Stimulated activated CD4-positive, alpha-beta T cell treated with anti-CD3 and anti-CD28 coated beads, Interleukin-1b, Interleukin-23, amount 100 ng/mL, for 1 hour (primary cell): Measurements from ENCODE around the gene TXLNB.
A peak's percentile ranks its signal among the peaks of the same experiment; 100 is the strongest.

Experiments
- DNase-seq, 2 donors: peaks; one replicate each; pipeline ENCODE4 v3.0.0-alpha.2; 2020; ENCODE audit warnings: low read depth in 2 of 2

The TXLNB gene

DNA sequence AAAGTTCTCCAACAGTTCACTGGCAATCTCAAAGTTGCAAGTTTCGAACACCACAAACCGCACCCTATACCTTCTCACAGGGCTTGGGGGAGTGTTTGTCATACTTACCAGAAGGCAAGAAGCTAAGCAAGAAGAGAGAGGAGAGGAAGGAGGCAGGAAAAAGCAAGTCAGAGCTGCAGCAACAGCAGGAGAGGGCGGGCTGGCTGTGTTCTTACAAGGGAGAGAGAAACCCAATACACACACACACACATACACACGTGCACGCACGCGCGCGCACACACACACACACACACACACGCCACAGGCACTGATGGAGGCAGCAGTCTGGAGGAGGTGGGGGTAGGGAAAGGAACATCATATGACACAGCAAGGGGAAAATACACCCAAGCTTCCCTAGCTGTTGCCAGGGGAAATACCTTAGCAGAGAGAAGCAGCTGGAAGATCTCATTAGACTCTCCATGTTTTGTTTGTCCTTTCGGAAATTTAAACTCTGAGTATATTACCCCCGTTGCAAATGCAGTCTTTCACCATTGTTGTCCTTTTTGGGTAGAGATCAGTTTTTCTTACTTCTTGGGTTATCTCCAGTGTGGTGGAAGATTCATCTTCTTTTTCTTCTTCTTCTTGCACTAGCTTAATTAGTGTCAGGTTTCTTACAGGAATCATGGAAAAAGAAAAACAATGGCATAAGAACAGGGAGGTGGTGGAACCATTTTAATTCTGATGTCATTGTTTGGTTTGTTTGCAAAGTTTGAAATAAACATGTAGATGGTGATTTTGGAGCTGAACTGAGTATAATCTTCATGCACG, at the start of gene TXLNB:
TXLNB (minus strand) TSS at position 186 of the 807 bp plus-strand sequence. CDS start 3,099 bp downstream, outside the sequence.
- peak; percentile 53 to 67 for DNase-seq

DNA sequence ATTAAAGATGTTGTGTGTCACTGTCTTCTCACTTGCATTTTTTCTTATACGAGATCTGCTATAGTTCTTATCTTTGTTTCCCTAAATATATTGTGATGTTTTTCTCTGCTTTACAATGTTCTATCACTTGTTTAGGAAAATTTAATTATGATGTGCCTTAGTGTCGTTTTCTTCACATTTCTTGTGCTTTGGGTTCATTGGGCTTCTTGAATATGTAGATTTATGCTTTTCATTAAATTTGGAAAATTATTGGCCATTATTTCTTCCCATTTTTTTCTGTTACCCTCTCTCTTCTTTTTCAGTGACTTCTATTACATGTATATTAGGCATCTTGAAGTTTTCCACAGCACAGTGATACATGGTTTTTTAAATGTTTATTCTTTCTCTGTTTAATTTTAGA, 49.3 kb upstream of the TXLNB start:
- DNase-seq = no peak

DNA sequence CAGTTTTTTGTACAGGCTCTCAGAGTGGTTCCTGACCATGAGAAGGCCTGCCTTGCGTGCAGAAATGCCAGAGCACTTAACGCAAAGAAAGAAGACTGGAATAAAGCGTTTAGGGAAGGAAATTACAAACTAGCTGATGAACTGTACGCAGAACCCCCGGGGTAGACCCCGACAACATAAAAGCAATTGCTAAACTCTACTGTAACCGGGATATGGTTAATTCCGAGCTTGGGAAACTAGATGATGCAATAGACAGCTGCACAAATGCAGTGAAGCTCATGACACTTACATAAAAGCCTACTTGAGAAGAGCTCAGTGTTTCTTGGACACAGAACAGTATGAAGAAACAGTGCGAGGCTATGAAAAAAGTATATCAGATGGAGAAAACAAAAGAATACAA, 47.0 kb upstream of the TXLNB start:
- no peak for DNase-seq

GRCh38 chr6:139337830-139338229, 46.0 kb upstream of the TXLNB start:
- DNase-seq = no peak

DNA sequence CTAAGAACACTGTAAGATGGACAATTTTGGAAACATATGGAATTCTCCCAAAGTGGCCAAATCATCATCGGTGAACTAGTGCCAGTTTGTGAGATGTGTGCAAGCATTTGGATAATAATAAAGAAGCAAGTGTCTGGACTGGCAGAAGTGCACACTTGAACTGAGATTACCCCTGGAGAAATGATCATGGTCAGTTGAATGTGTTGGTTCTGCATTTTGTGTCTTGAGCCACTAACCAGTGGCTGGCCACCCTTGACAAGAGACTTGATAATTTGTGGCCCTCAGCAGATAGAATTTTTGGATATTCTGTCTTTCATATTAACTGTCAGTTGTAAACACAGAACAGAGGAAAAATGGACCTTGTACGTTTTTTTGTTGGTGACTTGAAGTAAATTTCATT, 45.2 kb upstream of the TXLNB start:
- no peak for DNase-seq

- DNase-seq = no peak
Observed at GRCh38 chr6:139336488-139336887, 44.7 kb upstream of the TXLNB start.

DNA sequence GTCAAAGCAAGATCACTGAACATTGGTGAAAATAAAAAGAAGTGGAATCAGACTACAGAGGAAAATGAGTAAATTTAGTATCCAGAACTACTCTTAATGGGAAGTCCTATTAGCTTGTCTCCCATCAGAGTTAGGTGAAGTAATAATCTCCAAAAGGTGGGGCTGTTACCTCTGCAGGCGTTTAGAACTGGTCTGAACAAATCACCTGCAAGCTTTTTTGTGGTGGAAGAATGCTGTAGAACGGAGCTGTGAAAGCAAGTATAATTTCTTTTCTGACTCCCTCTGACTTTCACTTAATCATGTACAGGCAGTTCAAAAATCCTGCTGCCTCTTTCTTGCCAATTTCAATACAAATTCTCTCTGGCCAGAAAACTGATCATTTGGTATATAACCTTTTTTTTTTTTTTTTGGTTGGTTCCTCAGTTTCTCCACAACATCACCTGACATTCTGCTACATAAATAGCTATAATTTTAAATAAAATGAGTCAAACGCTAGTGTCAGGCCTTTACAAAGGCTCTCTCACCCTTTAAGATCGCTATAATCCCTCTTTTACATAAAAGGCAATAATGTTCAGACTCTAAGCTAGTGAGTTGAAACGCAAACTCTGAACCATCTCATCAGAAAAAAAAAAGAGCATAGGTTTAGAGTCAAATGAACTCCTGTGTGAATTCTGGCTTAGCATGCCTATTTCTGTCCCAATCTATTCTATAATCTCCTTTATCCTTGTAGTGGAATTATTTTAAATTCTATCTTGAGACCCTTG, 43.8 kb upstream of the TXLNB start:
- DNase-seq = no peak

GRCh38 chr6:139334806-139335446, 43.1 kb upstream of the TXLNB start:
- no peak for DNase-seq

DNA sequence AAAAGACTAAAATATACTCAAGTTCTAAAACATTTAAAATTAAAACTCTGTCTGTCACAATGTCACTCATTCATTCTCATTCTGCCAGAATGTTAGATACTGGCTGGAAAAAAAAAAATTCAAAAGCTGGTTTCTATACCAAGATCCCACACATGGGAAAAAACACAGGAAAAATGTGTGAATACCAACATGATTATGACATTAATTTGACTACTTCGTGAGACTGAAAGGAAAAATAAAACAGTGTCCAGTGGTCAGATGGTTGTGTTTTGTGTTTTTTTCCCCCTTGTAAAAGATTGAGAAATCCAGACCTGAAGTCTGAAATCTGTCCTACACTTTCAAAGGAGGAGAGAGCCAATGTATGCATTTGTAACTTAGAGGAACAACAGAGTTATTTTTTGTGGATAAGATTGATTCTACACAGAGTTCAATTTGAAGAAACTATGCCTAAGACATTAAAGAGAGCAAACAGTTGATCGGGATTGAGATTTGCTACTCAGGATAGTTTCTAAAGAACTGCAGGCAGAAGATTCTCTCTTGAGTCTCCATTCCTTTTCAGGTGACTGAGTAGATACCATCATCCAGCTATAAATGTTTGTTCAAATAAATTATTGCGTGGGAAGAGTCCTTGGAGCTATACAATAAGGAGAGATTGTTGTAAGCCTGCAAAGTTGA, 39.2 kb upstream of the TXLNB start:
- DNase-seq = no peak

DNA sequence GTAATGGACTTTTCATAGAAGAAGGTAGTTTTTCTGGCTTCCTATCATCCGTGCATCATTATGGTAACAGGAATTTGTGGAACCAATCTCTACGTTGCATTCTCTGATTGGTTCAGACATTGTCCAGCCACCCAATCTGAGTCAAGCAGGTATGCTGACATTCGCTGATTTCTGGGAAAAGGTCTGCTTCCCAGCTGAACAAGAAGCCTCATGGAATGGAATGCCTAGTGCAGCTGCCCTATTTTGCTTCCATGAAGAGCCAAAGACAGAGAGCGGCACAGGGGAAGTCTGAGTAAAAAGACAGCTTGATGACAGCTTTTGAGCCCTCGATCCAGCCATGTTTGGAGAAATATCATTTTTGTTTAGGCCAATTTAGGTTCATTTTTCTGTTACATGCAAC, 38.5 kb upstream of the TXLNB start:
- no peak for DNase-seq

- DNase-seq = no peak
Observed at GRCh38 chr6:139329224-139329623, 37.4 kb upstream of the TXLNB start.

DNA sequence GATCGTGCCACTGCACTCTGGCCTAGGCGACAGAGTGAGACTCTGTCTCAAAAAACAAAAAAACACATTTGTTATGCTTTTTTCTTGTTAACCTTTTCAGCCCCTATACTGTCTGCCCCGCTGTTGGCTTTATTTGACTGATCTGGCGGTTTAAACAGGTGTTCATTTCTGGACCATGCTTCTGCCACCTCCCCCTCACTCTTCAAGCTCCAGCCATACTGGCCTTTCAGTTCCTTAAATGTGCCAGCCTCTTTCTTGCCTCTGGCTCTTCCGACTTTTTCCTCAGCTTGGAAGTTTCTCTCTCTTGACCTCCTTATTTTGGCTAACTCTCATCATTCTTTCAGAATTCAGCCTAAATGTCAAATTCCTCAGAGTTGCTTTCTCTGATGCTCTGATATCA, 35.2 kb upstream of the TXLNB start:
- DNase-seq = no peak

GRCh38 chr6:139325686-139326085, 33.9 kb upstream of the TXLNB start:
- no peak for DNase-seq

DNA sequence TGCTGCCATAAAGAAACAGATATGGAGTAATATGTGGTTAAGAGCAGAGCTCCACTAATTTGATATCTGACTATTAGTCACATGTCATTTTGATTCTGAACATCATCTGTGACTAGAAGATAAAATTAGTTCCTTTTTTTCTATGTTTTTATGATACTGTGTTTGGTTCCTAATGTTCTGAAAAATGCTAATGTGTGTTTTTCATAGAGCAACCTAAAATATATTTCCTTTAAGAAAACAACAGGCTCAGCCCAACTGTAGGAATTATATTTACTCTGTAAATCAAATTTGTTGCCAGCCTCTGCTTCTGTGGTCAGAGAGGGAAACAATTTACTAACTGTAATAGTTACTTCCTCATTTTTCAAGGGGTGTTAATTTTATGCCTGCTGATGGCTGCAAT, 33.3 kb upstream of the TXLNB start:
- DNase-seq = no peak

DNA sequence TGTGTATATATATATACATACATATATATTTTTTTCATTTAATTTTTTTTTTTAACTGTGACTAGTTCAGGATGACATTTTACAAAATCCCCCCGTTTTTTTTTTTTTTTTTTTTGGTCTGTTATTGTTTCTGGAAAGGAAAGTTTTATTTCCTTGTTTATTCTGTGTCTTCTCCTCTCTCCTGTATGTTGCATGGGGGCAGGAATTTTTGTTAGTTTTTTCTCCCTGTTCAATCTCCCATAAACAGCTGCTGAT, 32.4 kb upstream of the TXLNB start:
- DNase-seq = no peak

DNA sequence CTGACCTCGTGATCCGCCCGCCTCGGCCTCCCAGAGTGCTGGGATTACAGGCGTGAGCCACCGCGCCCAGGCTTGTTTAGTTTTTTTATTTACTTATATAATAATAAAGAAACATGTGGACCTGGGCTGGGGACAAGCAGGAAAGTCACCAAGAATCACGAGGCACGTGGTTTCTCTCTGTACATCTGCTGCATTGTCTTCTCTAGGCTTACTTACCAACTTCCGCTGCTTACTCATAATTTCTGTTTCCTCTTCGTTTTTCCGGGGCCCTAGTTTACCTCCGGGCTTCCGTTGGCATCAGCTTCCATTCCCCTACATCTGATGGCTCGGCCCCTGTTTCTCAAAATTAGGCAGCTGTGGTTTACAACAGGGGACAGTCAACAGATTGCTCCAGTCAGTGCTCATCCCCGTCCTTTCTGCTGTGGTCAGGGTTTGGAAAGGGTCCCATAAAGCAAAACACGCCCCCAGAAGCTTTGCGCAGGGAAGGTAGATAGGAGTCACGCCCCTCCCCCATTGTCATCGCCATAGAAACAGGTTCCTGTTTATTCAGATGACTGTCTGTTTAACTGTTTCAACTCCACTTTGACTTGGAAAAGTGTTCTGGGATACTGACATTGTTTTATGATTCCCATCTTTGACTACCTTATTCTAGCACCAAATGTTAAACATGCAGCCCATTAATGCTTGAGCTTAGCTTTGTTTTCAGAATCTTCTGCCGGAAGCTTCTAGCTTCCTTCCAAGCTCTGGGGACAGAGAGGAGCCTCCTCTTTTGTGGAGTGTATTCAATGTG, 31.9 kb upstream of the TXLNB start:
- peak; percentile 42 to 46 for DNase-seq

DNA sequence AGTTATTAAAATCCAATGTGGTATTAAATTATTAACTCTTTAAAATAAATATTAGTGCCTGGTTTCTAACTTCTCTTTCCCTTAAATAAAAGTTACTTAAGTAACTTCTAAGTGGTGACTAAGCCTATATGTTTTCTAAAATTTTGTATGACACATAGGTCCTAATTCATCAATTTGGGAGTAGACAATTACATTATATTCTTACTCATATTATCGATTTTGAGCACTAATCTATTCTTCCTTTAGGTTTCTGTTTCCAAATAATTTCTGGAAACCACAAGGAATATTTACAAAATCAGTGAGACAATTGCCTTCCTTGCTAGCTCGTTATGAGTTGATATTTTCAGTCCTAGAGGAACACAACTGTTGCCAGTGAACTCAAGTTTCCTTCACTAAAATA, 28.3 kb upstream of the TXLNB start:
- no peak for DNase-seq

- DNase-seq = no peak
Observed at GRCh38 chr6:139316622-139317317, 25.0 kb upstream of the TXLNB start.

- no peak for DNase-seq
Observed at GRCh38 chr6:139313784-139314545, 22.2 kb upstream of the TXLNB start.

DNA sequence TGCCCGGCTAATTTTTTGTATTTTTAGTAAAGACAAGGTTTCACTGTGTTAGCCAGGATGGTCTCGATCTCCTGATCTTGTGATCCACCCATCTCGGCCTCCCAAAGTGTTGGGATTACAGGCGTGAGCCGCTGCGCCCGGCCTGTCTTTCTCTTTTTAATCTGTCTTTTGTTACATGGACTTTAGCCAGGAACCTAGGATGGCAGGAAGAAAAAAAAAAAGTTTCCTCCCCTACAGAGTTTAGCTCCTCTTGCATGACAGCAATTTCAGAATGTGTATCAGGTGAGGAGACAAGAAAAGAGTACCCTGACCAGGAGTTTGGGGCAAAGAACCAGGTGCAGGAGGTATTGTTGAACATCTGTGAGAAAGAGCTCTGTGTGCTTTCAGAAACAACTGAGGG, 21.4 kb upstream of the TXLNB start:
- no peak for DNase-seq
